Motor neuron (in vitro differentiated cells): ENCODE results near the gene RPS18. TPM values are rescaled to one million over a fixed set of nuclear protein-coding genes. Genes with fewer than 3 reads are reported as not detected.

Experiments used
- total RNA-seq, 8 experiments: library from RNA; unstranded; fragments of 300-600 nt; gene quantifications; 2 replicates each; pipeline versions ENCODE4 v1.2.3 to v1.2.4, GENCODE V29; 2022

RPS18 gene
- total RNA-seq, 8 experiments from 2014 or later, result 3,773 to 8,538 (median 6,042) TPM

Other genes starting within 250 kb of the RPS18 start
- 1 to 10 TPM in 2 of 8 experiments, under 1 TPM in 6; 0.09 to 6.9 (median 0.40) TPM for gene HLA-DPA1, start 198.4 kb upstream of the RPS18 start, total RNA-seq
- gene HLA-DPB1, start 196.1 kb upstream of the RPS18 start, total RNA-seq, result 10 to 100 TPM in 1 of 8 experiments, 1 to 10 TPM in 6, under 1 TPM in 1; 0.55 to 16.5 (median 2.1) TPM
- gene COL11A2, start 79.6 kb upstream of the RPS18 start, total RNA-seq, result 1 to 10 TPM in 7 of 8 experiments, under 1 TPM in 1; 0.71 to 3.4 (median 2.0) TPM
- 10 to 100 TPM; 19.3 to 52.0 (median 35.4) TPM for gene RXRB, start 71.4 kb upstream of the RPS18 start, total RNA-seq
- 100 to 1,000 TPM in 6 of 8 experiments, 10 to 100 TPM in 2; 69.2 to 143 (median 132) TPM for gene SLC39A7, start 71.2 kb upstream of the RPS18 start, total RNA-seq
- gene HSD17B8, start 67.4 kb upstream of the RPS18 start, total RNA-seq, result 10 to 100 TPM in 4 of 8 experiments, 1 to 10 TPM in 4; 8.7 to 26.6 (median 9.9) TPM
- 10 to 100 TPM; 17.2 to 43.0 (median 34.5) TPM for gene RING1, start 63.6 kb upstream of the RPS18 start, total RNA-seq
- gene VPS52, start 199 bp upstream of the RPS18 start, total RNA-seq, result 10 to 100 TPM; 21.8 to 66.1 (median 33.8) TPM
- gene B3GALT4, start 5.0 kb downstream of the RPS18 start, total RNA-seq, result 1 to 10 TPM; 1.5 to 6.0 (median 5.1) TPM
- 100 to 1,000 TPM in 3 of 8 experiments, 10 to 100 TPM in 5; 31.4 to 108 (median 50.5) TPM for gene WDR46, start 17.2 kb downstream of the RPS18 start, total RNA-seq
- gene PFDN6, start 17.5 kb downstream of the RPS18 start, total RNA-seq, result 100 to 1,000 TPM in 6 of 8 experiments, 10 to 100 TPM in 2; 88.9 to 168 (median 116) TPM
- gene RGL2, start 26.9 kb downstream of the RPS18 start, total RNA-seq, result 10 to 100 TPM; 11.4 to 80.6 (median 27.8) TPM
- 10 to 100 TPM in 5 of 8 experiments, 1 to 10 TPM in 3; 5.2 to 95.0 (median 41.9) TPM for gene TAPBP, start 42.0 kb downstream of the RPS18 start, total RNA-seq
- 10 to 100 TPM in 7 of 8 experiments, 1 to 10 TPM in 1; 9.5 to 27.4 (median 18.9) TPM for gene ZBTB22, start 45.7 kb downstream of the RPS18 start, total RNA-seq
- gene DAXX, start 50.9 kb downstream of the RPS18 start, total RNA-seq, result 10 to 100 TPM; 21.4 to 63.6 (median 37.4) TPM
- 10 to 100 TPM in 3 of 8 experiments, 1 to 10 TPM in 5; 1.1 to 49.4 (median 2.5) TPM for gene KIFC1, start 119.7 kb downstream of the RPS18 start, total RNA-seq
- 10 to 100 TPM; 24.3 to 63.6 (median 44.4) TPM for gene PHF1, start 138.9 kb downstream of the RPS18 start, total RNA-seq
- 100 to 1,000 TPM; 196 to 327 (median 271) TPM for gene CUTA, start 146.0 kb downstream of the RPS18 start, total RNA-seq
- gene SYNGAP1, start 148.0 kb downstream of the RPS18 start, total RNA-seq, result 10 to 100 TPM in 7 of 8 experiments, 1 to 10 TPM in 1; 5.4 to 21.0 (median 12.9) TPM
- 10 to 100 TPM in 1 of 8 experiments, 1 to 10 TPM in 7; 4.2 to 12.5 (median 8.1) TPM for gene ZBTB9, start 182.5 kb downstream of the RPS18 start, total RNA-seq